ENCODE results near the gene MICAL2. TPM values are rescaled to one million over a fixed set of nuclear protein-coding genes. Genes with fewer than 3 reads are reported as not detected.

Gene MICAL2
- total and polyA plus RNA-seq, 2 of the 8 experiments (the other 6 are each of a cell fraction or from before 2014, with no cell fraction given): 1.3 to 4.1 TPM

GRCh38 chr11:12084256-12084655 lies 26.1 kb upstream of the MICAL2 start:
- H2AFZ ChIP-seq (ENCODE audit: low read length): no peak overlapping the region
- no peak overlapping the region for H2BK20ac ChIP-seq (ENCODE audit: low read length)
- H3K4me3 ChIP-seq (ENCODE audit: extremely low read depth in 1 of 4, insufficient read depth in 2 of 4, low read depth in 3 of 4, low read length in 4 of 4): no peak overlapping the region
- no peak overlapping the region for H3K56ac ChIP-seq (replicated peaks; ENCODE audit: insufficient read length, low read depth, low read length)
- 0 out of 2 replicates have a peak, but pooled peaks have one; percentile 42 for TF ChIP-seq KDM1A (IDR thresholded peaks at IDR 0.05; ENCODE audit: borderline replicate concordance, low read length)
- no peak for TF ChIP-seq HDAC2 (IDR thresholded peaks at IDR 0.05; ENCODE audit: borderline replicate concordance in 1 of 2, low read depth in 2 of 2, low read length in 2 of 2)
- H2AK5ac ChIP-seq (ENCODE audit: low read depth, low read length): no peak overlapping the region
- H4K8ac ChIP-seq (ENCODE audit: extremely low read depth, insufficient read depth, low read length): no peak overlapping the region
- no peak overlapping the region for H2BK5ac ChIP-seq (ENCODE audit: low read depth, low read length)
- H3K27me3 ChIP-seq (replicated peaks in 1 of 4; ENCODE audit: control insufficient read depth in 3 of 4, extremely low read depth in 1 of 4, insufficient read depth in 3 of 4, low read length in 3 of 4): no peaks in the 10 kb centered on the region
- DNase-seq (ENCODE audit: low read depth in 1 of 2, low spot score in 2 of 2) (no peak), FAIRE-seq (no peak)
- H2BK12ac ChIP-seq (ENCODE audit: low read depth, low read length): no peak overlapping the region
- no peak overlapping the region for H4K5ac ChIP-seq (ENCODE audit: insufficient read length, low read depth, low read length)
- H3K27ac ChIP-seq (ENCODE audit: low read depth, low read length): no peak overlapping the region
- ChIA-PET POLR2A (ENCODE audit: partially characterized antibody) (no interaction called here), CTCF (ENCODE audit: partially characterized antibody) (interaction anchor here (0.6 to 5.6 kb wide), 12 partner anchors 8 to 247 kb away, joined by 3 to 16 read pairs (median 4); no protein-coding TSS in a partner anchor)
- H2BK15ac ChIP-seq (ENCODE audit: low read length): no peak overlapping the region
- H3K9ac ChIP-seq (replicated peaks in 1 of 4; ENCODE audit: extremely low read depth in 1 of 4, low read depth in 3 of 4, low read length in 3 of 4): no peak overlapping the region
- H3K4ac ChIP-seq (replicated peaks; ENCODE audit: insufficient read length, low read depth, low read length): no peak overlapping the region
- no peak overlapping the region for H3K14ac ChIP-seq (ENCODE audit: insufficient read length)
- no peaks in the 10 kb centered on the region for H3K23me2 ChIP-seq (ENCODE audit: low read depth, low read length)
- no peaks in the 10 kb centered on the region for H3K9me3 ChIP-seq (ENCODE audit: insufficient read depth in 2 of 2, low read depth in 1 of 2, low read length in 1 of 2)
- H3K79me2 ChIP-seq (ENCODE audit: control insufficient read depth in 1 of 2, insufficient read depth in 2 of 2, low read length in 2 of 2): no peaks in the 10 kb centered on the region
- no peak overlapping the region for H2BK120ac ChIP-seq (replicated peaks; ENCODE audit: low read depth, low read length)
- H3K79me1 ChIP-seq (ENCODE audit: low read depth, low read length): no peaks in the 10 kb centered on the region
- no peaks in the 10 kb centered on the region for H3K36me3 ChIP-seq (ENCODE audit: control insufficient read depth in 2 of 4, insufficient read depth in 4 of 4, low read length in 3 of 4)
- no peak overlapping the region for H3K23ac ChIP-seq (ENCODE audit: insufficient read length)
- no peaks in the 10 kb centered on the region; a peak in 2 of 7 replicates for H3K4me1 ChIP-seq (replicated peaks in 1 of 4; ENCODE audit: control insufficient read depth in 3 of 4, insufficient read depth in 4 of 4, low read length in 3 of 4)
- no peaks in the 10 kb centered on the region for H4K20me1 ChIP-seq (replicated peaks in 1 of 2; ENCODE audit: control insufficient read depth in 1 of 2, insufficient read depth in 2 of 2, low read length in 2 of 2)
- H3K18ac ChIP-seq (ENCODE audit: extremely low read depth, low read length): no peak overlapping the region
- no peak overlapping the region for H4K91ac ChIP-seq (replicated peaks; ENCODE audit: insufficient read length, low read length)
- H3K4me2 ChIP-seq (ENCODE audit: insufficient read depth in 1 of 2, low read depth in 2 of 2, low read length in 2 of 2): no peak overlapping the region

Measured in H1 (cell line).